ENCODE results near the gene EEF1AKMT2.

EEF1AKMT2 gene

DNA sequence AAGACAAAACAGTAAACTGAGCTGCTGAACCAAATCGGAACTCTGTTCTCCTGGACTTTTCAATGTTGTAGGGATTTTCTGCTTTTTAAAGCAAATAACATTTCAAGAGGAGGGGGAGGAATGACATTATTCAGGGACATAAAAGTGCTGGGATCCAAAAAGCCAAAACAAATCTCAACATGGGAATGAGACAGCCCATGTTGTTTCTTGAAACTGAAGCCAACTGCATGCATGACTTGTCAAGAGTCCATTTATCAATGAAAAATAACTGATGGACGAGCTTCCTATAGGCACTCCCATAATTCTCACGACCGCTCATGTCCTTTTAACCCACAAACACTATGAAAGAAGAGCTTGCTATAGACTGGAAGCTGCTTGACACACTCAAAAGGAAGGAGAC, 75.3 kb downstream of the EEF1AKMT2 start:
- POLR2A ChIA-PET, result no interaction called here
- no peak overlapping the region for H3K4me3 ChIP-seq (ENCODE audit: low read depth, low read length)
- CTCF ChIA-PET, result interaction anchor here (1.4 to 8.5 kb wide), 2 partner anchors 9 to 25 kb away, joined by 3 to 56 read pairs; no protein-coding TSS in a partner anchor
- TF ChIP-seq CTCF (IDR thresholded peaks at IDR 0.05; ENCODE audit: insufficient read depth, low read length, missing control alignments), result no peak
- no peak for DNase-seq (ENCODE audit: low read depth, low spot score)

DNA sequence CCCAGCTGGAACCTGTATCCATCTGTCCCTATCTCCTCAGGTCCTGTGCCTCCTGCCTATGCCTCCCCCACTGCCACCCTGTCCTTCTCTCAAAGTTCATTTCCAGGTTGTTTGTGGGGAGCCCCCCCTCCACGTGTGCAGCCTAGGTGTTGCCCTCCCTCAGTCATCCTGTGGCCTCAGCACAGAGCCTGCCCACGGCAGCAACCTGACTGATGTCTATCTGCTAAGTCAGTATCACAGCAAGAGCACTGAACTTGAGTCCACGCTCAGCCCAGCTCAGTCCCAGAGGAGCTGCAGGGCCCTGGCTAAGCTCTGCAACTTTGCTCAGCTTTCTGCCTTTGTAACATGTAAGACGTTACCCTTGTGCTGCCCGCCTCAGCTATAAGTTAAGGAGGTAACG, 76.2 kb downstream of the EEF1AKMT2 start:
- DNase-seq (ENCODE audit: low read depth, low spot score), result no peak
- no peak for TF ChIP-seq CTCF (IDR thresholded peaks at IDR 0.05; ENCODE audit: insufficient read depth, low read length, missing control alignments)
- ChIA-PET POLR2A (no interaction called here), CTCF (interaction anchor here (0.9 to 8.5 kb wide), 2 partner anchors 13 to 26 kb away, joined by 4 to 56 read pairs; no protein-coding TSS in a partner anchor)
- no peak overlapping the region for H3K4me3 ChIP-seq (ENCODE audit: low read depth, low read length)

DNA sequence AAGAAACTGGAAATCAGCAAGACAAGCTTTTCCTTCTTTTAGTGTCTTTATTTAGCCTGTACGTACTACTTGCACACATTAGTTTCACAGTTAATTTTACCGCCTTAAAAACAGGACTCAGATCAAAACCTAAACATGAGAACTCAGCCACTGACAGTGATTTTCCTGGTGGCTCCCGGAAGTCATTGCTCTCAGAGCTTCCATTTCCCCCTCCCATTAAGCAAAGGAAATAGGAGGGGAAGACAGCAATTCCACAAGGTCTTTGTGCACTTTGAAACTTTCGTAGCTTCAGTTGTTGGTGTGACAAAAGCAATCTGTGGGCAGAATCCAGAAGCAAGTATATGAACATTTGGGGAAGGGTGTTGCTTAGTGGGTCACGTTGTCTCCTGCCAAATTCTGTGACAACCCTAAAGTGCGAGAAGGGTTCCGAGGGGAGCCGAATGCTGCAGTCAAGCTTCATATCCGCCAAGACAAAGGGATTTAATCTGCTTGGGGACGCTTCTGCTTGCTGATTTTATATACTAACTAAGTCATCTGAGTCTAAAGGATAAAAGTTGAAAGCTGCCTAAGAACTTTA, 77.9 kb downstream of the EEF1AKMT2 start:
- TF ChIP-seq CTCF (IDR thresholded peaks at IDR 0.05; ENCODE audit: insufficient read depth, low read length, missing control alignments), result no peak
- no peak for DNase-seq (ENCODE audit: low read depth, low spot score)
- no peak overlapping the region for H3K4me3 ChIP-seq (ENCODE audit: low read depth, low read length)
- ChIA-PET CTCF (interaction anchor here (1.5 to 8.5 kb wide), 2 partner anchors 9 to 27 kb away, joined by 4 to 56 read pairs; no protein-coding TSS in a partner anchor), POLR2A (no interaction called here)

GRCh38 chr10:124712704-124713407, 78.8 kb downstream of the EEF1AKMT2 start:
- TF ChIP-seq CTCF (IDR thresholded peaks at IDR 0.05; ENCODE audit: insufficient read depth, low read length, missing control alignments), result no peak
- no peak overlapping the region for H3K4me3 ChIP-seq (ENCODE audit: low read depth, low read length)
- DNase-seq (ENCODE audit: low read depth, low spot score), result no peak
- ChIA-PET POLR2A (no interaction called here), CTCF (interaction anchor here (1.2 to 8.5 kb wide), 3 partner anchors 8 to 33 kb away, joined by 3 to 56 read pairs (median 4); no protein-coding TSS in a partner anchor)

GRCh38 chr10:124711145-124711544, 80.5 kb downstream of the EEF1AKMT2 start:
- CTCF ChIA-PET, result no interaction called here
- POLR2A ChIA-PET, result no interaction called here
- TF ChIP-seq CTCF (IDR thresholded peaks at IDR 0.05; ENCODE audit: insufficient read depth, low read length, missing control alignments), result no peak
- no peak overlapping the region for H3K4me3 ChIP-seq (ENCODE audit: low read depth, low read length)
- DNase-seq (ENCODE audit: low read depth, low spot score), result no peak

DNA sequence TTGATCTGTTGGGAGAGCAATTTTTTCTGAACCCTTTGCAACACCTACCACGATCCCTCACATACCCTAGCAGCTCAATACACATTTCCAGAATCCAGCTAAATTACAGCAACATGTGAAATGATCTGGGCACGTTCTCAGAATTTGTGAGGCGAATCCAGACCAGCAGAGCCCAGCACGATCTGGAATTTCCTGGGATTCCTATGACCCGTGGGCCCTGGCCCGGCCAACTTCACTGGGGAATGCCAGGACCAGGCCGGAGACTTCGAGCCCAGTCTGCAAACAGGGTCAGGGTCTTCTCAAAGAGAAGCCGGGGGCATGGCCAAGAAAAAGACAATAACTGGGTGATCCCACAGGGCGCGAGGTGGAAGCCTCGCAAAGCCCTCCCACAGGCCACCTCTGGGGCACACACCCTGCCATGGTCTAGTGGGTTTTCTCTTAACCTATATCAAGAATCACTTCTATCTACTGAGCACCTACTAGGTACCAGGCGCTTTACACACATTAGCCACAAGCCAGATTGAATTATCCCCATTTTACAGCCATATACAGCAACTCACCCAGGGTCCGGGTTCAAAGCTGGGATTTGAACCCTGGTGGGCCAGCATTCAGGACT, 81.3 kb downstream of the EEF1AKMT2 start:
- ChIA-PET POLR2A (no interaction called here), CTCF (no interaction called here)
- DNase-seq (ENCODE audit: low read depth, low spot score), result no peak
- TF ChIP-seq CTCF (IDR thresholded peaks at IDR 0.05; ENCODE audit: insufficient read depth, low read length, missing control alignments), result no peak
- no peak overlapping the region for H3K4me3 ChIP-seq (ENCODE audit: low read depth, low read length)

Data from AG04449 (cell line).